AG04450 (cell line): ENCODE results near the gene SNCB. TPM values are rescaled to one million over a fixed set of nuclear protein-coding genes. Genes with fewer than 3 reads are reported as not detected.

Experiments used
- CTCF ChIA-PET: fragments of 300-600, 350-600 bp; formaldehyde crosslinking; extraction: SDS; loops from one replicate; lab custom pipeline; 2022; ENCODE audit warnings: antibody characterized with exemption, inconsistent platforms; lab: Charles Lee
- POLR2A ChIA-PET: fragments of 350-600 bp; formaldehyde crosslinking; extraction: SDS; loops from one replicate; lab custom pipeline; 2021; ENCODE audit warnings: antibody characterized with exemption, inconsistent platforms; lab: Yijun Ruan, JAX
- DNase-seq: peaks from one replicate; pipeline ENCODE4 v3.0.0-alpha.2; 2011; ENCODE audit warnings: low read depth, low spot score
- H3K27ac ChIP-seq: one replicate; pipeline ENCODE4 v1.5.1; 2012; ENCODE audit warnings: low read depth, low read length, control low read depth
- H3K27me3 ChIP-seq: one replicate; pipeline ENCODE4 v1.6.0; 2012; ENCODE audit warnings: low read length; ENCODE audit not compliant: control insufficient read depth, insufficient read depth
- H3K4me3 ChIP-seq: 2 replicates; pipeline ENCODE4 v1.5.1; 2011; ENCODE audit warnings: mild to moderate bottlenecking, low read depth, low read length, control low read depth
- H3K9me3 ChIP-seq: 2 replicates; pipeline ENCODE4 v1.5.1; 2012; ENCODE audit warnings: low read length; ENCODE audit not compliant: control insufficient read depth, insufficient read depth
- polyA plus RNA-seq: library from polyadenylated mRNA; depleted of rRNA; stranded (reverse); fragments of >200 nt; gene quantifications from 2 replicates; pipeline ENCODE4 v1.2.3, GENCODE V29; 2011
- TF ChIP-seq, protein P1 (sequence below): IDR thresholded peaks from 2 replicates; pipeline ENCODE4 v1.5.1; 2011; ENCODE audit warnings: low read depth, low read length, control low read depth, inconsistent platforms

The SNCB gene
- polyA plus RNA-seq, 1 experiment, result 0.17 TPM

DNA sequence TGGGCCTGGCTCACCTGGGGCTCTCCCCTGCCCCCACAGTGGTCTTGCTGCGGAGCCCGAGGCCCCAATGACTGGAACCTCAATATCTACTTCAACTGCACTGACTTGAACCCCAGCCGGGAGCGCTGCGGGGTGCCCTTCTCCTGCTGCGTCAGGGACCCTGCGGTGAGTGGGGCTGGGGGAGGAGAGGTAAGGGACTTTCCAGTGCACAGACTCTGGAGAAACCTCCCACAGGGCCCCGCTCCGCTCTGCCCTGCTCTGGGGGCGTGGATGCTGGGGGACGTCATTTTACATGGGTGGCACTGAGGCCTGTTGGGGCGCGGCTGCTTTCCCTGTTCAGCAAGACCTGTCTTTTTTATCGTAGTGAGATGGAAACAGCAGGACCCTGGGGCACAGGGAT is 24.5 kb upstream of the SNCB start:
- no peaks in the 10 kb centered on the region; the same call in 1 of the 2 replicates for H3K9me3 ChIP-seq
- ChIA-PET POLR2A (no interaction called here), CTCF (no interaction called here)
- no peak overlapping the region for H3K4me3 ChIP-seq
- H3K27me3 ChIP-seq, result no peaks in the 10 kb centered on the region
- H3K27ac ChIP-seq, result no peak overlapping the region
- TF ChIP-seq, protein P1, sequence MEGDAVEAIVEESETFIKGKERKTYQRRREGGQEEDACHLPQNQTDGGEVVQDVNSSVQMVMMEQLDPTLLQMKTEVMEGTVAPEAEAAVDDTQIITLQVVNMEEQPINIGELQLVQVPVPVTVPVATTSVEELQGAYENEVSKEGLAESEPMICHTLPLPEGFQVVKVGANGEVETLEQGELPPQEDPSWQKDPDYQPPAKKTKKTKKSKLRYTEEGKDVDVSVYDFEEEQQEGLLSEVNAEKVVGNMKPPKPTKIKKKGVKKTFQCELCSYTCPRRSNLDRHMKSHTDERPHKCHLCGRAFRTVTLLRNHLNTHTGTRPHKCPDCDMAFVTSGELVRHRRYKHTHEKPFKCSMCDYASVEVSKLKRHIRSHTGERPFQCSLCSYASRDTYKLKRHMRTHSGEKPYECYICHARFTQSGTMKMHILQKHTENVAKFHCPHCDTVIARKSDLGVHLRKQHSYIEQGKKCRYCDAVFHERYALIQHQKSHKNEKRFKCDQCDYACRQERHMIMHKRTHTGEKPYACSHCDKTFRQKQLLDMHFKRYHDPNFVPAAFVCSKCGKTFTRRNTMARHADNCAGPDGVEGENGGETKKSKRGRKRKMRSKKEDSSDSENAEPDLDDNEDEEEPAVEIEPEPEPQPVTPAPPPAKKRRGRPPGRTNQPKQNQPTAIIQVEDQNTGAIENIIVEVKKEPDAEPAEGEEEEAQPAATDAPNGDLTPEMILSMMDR, result no peak
- DNase-seq, result no peak

DNA sequence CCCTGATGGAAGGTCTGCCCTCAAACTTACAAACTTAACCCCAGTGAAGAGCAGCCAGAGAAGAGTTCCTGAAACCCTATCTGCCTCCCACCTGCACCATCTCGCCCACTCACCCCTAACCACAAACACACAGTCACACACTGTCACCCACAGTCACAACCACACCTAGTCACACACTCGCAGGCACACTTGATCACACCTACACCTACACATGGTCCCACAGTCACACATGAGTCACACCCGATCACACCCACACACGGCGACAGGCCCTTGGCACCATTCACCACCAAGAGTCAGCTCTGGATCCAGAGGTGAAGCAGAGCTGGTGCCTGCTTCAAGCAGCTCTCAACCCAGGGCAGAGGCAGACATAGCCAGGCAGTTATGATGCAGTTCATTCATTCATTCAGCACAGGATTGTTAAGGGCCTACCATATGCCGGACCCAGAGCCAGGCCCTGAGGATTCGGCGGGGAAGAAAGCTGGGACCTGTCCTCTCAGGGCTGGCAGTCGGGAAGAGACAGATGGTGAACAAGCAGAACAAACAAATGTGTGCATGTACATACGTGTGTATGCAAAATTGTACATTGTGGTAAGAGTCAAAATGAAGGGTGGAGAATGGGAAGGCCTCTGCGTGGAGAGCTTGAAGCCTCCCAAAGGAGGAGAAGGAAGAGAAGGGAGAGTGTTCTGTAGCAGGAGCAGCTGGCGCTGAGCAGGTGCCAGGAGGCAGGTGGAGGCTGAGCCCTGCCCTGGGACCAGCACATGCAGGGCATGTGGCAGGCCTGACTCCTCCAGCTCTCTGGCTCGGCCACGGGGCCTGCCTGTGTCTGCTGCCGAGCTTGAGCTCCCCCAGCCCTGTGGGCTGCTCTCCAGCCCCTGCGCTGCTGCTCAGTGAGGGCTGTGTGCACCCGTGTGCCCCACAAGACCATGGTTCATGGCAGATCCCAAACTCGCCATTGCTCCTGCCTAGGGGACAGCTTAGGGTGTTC is 23.4 kb upstream of the SNCB start:
- Histone ChIP-seq H3K27me3 (no peaks in the 10 kb centered on the region), H3K27ac (no peak overlapping the region), H3K4me3 (no peak overlapping the region), H3K9me3 (no peaks in the 10 kb centered on the region; the same call in 1 of the 2 replicates)
- TF ChIP-seq, protein P1, result no peak
- DNase-seq, result no peak
- CTCF ChIA-PET, result no interaction called here
- POLR2A ChIA-PET, result interaction anchor here (1.5 kb wide), 1 partner anchor 11 kb away, joined by 3 read pairs; no protein-coding TSS in a partner anchor

DNA sequence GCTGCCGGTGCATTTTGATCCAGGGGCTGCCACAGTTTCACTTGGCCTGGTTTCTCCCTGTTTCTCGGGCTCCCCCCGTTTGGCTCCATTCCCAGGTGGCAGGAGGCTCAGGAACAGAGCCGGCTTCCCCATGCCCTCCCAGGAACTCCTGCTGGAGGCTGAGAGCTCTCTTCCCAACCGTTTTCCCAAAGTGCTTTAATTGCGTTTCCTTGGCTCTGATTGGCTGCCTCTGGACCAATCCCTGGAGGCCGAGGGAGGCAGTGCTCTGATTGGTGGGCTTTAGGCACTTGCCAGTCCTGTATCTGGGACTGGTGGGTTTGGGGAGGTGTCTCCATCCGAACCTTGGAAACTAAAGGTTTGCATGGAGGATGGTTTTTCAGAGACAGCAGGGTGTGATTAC is 21.8 kb upstream of the SNCB start:
- CTCF ChIA-PET, result interaction anchor here (7.2 kb wide), 1 partner anchor 8 kb away, joined by 112 read pairs; no protein-coding TSS in a partner anchor
- H3K4me3 ChIP-seq, result no peak overlapping the region
- no peaks in the 10 kb centered on the region for H3K27me3 ChIP-seq
- no peak overlapping the region for H3K27ac ChIP-seq
- TF ChIP-seq, protein P1, result no peak
- DNase-seq, result no peak
- POLR2A ChIA-PET, result no interaction called here
- no peaks in the 10 kb centered on the region; the same call in 1 of the 2 replicates for H3K9me3 ChIP-seq

DNA sequence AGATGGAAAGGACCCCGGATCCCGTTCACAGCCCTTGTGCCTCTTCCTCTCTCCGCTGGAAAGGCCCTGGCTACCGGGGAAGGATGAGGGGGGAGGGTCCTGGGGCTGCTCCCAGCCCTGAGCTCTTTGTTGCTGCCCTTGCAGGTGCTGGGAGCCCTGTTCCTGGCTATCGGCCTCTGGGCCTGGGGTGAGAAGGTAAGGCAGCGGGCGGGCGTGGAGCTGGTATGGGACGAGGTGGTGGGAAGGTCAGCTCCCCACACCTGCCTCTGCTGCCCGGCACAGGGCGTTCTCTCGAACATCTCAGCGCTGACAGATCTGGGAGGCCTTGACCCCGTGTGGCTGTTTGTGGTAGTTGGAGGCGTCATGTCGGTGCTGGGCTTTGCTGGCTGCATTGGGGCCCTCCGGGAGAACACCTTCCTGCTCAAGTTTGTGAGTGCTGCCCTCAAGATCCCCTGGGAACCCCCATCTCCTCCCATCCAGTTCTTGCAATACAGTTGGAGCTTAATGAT is 21.2 kb upstream of the SNCB start:
- Histone ChIP-seq H3K4me3 (no peak overlapping the region), H3K27me3 (no peaks in the 10 kb centered on the region), H3K9me3 (no peaks in the 10 kb centered on the region; the same call in 1 of the 2 replicates), H3K27ac (no peak overlapping the region)
- TF ChIP-seq, protein P1, result no peak
- CTCF ChIA-PET, result interaction anchor here (0.5 to 7.2 kb wide), 4 partner anchors 9 to 313 kb away, joined by 3 to 112 read pairs (median 4); no protein-coding TSS in a partner anchor
- no peak for DNase-seq
- POLR2A ChIA-PET, result no interaction called here
